Activated T-helper 9 cell treated with anti-CD3 and anti-CD28 coated beads, Interleukin-2, amount 50 U/mL, for 16 hours (primary cell): ENCODE data around the gene GNAZ.

Source experiments
- DNase-seq: peaks from one replicate; pipeline ENCODE4 v3.0.0-alpha.2; 2020; ENCODE audit warnings: low read depth

The GNAZ gene

DNA sequence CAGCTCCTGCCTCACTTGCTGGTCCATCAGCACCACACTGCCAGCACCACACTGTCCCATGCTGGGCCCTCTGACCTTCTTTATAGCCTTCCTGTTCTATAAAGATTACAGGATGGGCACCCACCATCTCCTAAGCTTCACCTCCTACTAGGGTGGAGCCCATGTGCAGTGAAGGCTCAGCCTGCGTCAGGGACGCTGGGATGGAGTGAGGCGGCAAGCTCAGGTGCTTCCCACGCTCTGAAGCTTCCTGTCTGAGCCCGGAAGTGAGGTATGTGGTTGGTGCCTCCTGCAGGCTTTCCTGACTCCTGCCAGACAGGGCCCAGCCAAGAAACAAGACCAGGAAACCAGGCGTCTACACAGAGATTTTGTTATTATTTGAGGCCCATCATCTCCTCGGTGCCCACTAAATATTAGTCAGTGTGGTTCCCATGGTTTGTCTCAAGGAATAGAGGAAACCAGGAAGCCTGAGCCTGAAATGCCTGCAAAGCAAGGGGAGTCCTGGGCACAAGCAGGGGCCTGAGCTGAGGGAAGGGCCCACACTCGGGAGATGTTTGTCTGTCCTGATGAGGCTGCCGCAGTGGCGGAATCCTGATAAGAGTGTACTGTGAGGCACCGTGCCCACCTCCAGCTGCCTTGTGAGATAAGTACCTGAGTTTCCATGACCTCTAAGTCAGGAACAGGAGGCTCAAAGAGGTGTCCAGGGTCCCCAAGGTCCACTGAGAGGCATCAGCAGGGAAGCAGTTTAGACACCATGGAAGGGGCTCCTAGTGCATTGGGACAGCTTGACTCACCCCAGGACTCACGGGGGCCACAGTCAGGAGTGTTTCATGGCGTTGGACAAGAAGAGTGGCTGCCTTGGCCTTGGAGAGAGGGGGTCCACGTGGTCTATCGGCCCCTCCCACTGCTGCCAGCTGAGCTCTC, 49.4 kb downstream of the GNAZ start:
- peak; percentile 37 for DNase-seq

DNA sequence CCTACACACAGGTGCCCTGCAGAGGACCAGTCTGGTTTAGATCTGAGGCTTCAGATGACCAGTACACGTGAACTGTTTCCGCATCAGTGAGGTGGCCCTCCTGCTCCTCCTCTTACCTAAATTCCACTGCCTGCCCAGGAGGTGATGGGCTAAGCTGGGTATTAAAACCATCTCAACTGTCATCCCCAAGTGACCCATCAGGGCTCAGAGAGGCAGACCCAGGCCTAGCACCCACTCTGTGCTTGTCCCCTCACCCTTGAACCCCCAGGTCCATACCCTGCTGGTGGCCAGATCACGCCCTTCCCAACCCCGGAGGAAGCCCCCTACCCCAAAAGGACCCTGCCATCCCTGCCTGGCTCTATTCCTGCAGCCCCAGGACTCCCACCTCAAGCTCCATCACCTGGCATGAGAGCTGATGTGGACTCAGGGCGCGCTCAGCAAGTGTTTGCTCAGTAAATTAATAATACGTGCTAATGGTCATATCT, 50.1 kb downstream of the GNAZ start:
- no peak for DNase-seq

DNA sequence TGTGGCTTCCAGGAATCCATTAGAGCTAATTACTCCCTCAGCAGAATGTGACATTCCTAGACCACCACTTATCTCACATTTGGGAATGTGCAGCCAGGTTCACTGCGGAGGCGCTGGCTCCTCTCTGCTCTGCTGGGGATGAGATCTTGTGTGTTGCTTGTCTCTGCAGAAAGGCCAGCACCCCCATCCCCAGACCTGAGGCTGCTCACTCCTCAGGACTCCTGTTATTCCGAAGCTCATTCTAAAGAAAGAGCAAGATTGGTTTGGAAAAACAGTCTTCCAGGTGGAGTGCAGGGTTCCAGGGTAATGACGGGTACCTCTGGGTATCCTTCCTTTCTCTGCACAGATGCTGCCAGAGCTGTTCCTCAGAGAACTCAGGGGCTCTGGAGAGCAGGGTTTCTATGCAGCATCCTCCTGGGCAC, 50.7 kb downstream of the GNAZ start:
- DNase-seq, result no peak

DNA sequence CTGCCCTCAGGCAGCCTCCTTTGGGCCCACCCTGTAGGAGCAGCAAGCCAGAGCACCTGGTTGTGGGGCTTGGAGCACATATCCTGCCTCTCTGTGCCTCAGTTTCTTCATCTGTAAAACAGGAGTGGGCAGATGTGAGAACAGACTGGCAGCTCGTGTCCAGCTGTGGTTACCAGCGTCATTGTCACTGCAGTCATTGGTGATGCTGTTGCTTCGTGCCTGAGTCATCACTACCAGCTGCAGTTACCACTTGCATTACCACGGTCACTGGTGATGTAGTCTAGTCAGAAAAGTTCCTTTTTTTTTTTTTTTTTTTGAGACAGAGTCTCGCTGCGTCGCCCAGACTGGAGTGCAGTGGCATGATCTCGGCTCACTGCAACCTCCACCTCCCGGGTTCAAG, 51.1 kb downstream of the GNAZ start:
- no peak for DNase-seq

DNA sequence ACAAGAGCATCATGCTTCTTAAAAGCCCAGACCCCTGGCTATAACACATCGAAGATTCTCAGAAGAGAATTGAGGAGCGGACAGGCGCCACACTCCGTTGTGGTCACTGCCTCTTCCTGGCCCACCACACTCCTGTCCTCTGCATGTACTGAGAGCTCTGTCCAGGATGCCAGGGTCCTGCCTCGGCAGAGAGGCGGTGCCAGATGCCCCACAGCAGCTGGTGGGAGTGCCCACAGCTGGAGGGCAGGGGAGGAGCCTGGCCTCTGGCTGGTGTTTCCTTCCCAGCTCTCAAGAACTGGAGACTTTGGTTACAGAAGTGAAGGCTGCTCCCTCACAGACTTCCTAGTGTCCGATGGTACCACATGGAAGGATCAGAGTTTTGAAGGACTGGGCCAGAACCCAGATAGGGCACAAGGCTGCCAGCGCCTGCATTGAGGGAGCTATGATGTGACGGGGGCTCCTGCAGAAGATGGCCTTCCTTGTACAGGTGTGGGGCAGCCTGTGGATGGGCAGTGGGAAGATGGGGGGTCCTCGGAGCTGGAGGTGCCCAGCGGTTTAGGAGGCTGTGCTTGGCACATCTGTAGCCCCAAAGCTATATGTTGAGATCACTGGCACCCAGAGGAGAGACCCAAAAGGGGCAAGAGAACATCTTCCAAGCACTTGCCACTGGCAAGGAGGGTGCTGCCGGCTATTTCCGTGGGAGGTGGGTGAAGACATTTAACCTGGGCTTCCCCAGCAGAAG, 52.1 kb downstream of the GNAZ start:
- no peak for DNase-seq

DNA sequence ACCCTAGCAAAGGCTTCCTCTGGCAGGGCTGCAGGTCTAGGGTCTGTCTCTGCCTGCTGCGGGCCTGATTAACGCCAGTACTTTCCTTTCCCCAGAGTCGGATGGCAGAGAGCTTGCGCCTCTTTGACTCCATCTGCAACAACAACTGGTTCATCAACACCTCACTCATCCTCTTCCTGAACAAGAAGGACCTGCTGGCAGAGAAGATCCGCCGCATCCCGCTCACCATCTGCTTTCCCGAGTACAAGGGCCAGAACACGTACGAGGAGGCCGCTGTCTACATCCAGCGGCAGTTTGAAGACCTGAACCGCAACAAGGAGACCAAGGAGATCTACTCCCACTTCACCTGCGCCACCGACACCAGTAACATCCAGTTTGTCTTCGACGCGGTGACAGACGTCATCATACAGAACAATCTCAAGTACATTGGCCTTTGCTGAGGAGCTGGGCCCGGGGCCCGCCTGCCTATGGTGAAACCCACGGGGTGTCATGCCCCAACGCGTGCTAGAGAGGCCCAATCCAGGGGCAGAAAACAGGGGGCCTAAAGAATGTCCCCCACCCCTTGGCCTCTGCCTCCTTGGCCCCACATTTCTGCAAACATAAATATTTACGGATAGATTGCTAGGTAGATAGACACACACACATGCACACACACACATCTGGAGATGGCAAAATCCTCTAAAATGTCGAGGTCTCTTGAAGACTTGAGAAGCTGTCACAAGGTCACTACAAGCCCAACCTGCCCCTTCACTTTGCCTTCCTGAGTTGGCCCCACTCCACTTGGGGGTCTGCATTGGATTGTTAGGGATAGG, 52.9 kb downstream of the GNAZ start:
- no peak for DNase-seq

DNA sequence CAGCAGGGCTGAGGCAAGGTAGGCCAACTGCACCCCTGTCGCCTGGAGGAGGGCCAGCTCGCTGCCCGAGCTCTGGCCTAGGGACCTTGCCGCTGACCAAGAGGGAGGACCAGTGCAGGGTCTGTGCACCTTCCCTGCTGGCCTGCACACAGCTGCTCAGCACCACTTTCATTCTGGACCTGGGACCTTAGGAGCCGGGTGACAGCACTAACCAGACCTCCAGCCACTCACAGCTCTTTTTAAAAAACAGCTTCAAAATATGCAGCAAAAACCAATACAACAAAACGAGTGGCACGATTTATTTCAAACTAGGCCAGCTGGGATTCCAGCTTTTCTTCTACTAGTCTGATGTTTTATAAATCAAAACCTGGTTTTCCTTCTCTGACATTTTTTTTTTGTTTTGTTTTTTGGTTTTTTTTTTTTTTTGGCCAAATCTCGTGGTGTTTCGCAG, 53.5 kb downstream of the GNAZ start:
- no peak for DNase-seq

DNA sequence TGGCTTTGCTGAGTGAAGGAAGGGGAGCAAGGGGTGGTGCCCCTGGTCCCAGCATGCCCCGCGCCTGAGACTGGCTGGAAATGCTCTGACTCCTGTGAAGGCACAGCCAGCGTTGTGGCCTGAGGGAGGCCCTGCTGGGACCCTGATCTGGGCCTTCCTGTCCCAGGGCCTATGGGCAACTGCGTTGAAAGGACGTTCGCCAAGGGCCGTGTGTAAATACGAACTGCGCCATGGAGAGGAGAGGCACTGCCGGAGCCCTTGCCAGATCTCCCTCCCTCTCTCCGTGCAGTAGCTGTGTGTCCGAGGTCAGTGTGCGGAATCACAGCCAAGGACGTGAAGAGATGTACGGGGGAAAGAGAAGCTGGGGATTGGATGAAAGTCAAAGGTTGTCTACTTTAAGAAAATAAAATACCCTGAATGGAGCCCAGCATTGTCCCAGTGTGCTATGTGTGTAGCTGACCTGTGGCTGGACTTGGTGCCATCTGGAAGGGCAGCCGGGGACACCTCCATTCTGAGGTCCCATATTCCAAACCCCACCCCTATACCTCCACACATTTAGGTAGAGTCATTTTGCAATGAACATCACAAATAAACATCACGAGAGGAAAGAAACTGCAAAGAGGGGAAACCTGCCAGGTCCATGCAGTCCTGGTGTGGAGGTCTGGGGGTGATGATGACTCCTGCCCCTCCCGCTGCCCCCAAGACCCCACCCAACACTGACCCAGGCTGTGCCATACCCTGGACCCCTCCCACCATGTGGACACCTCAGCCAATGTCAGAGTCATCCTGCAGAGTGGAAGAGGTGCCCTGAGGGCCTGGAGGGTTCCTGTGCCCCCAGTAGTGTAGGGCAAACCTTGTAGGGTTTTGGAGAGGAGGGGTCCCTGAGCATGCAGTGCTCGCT, 54.5 kb downstream of the GNAZ start:
- DNase-seq, result no peak

DNA sequence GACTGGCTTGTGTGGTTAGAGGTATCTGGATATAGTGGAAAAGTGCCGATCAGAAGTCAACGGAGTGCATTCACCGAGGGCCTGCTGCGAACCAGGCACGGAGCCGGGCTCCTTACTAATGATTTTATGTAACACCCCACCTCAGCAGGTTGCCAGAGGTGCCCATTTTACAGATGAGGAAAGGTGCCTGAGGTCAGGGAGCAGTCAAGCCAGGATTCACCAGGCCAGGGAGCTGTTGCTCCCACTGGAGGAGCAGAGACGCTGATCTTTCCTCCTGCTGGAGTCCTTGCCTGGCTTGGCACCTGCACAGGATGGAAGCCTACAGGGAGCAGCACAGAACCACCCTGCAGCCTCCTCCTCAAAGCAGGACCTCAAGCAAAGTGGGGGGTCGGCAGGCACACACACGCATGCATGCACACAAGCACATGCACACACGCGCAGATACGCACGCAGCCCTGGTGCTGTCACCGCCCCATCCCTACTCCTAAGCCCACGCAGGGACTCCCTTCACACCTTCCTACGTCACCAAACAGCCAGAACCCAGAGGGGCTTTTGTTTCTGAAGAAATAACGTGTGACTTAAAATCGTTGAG, 55.3 kb downstream of the GNAZ start:
- no peak for DNase-seq

DNA sequence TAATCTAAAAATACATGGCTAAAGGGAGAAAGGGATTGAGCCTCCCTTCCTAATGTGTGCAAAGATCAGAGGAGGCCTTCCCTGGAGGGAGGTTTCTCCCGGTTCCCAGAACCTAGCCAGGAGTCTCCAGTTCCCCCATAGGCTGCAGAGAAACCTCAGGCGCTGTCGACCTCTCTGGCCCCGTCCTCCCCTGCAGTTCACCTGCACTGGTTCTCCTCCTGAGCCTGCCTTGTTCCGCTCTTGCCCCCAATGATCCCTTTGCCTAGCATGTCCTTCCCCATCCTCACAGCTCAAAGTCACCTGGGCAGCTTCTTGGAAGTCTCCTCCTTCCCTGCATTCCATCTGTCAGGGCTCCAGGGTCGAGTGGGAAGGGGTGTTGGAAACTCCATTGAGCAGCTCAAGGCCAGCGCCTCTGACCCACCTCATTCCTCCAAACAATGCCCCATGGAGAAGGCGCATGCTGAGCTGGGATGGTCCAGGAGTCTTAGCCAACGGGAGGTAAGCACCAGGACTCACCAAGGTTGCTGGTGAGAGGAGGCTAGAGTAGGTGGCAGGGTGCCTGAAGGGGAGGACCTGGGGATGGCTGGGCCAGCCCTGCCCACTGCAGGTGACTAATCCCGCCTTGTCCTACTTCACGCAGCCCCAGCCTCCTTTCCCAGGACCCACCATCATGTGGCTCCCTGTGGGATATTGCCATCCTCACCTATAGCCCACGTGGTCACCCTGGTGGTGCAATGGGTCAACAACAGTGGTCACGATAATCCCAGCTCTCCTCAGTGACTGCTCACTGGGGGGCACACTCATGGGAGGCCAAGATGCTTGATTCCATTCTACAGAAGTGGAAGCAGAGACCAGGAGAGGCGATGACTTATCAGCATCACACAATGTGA, 56.1 kb downstream of the GNAZ start:
- DNase-seq, result no peak

DNA sequence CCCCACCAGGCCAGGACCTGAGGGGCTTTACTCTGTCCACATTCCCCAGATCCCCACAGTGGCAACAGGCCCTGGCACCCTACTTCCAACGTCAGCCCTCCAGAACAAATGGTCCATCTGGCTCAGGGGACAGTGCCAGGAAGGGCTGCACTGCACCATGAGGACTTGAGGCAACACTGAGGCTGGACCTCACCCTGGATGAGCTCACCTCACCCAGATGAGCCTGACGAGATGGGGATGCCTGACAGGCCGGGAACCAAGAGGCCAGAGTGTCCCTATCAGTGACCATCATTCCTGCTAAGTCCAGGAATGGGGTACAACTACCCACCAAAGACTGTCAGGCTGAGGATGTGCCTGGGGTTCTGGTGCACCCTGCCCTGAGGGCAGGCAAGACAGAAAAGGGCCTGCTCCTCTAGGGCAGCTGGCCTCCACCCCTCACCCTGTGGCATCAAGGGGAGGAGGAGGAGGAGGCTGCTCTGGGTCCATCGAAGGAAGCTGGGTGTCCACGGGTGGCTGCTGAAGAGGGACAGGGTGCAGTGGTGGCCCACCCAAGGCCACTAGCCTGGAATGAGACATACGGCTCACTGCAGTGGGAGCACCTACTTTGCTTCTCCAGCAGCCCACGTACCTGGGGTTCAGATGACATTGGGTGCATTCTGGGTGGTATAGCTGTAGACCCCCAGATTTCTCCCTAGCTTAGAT, 56.9 kb downstream of the GNAZ start:
- DNase-seq, result no peak

DNA sequence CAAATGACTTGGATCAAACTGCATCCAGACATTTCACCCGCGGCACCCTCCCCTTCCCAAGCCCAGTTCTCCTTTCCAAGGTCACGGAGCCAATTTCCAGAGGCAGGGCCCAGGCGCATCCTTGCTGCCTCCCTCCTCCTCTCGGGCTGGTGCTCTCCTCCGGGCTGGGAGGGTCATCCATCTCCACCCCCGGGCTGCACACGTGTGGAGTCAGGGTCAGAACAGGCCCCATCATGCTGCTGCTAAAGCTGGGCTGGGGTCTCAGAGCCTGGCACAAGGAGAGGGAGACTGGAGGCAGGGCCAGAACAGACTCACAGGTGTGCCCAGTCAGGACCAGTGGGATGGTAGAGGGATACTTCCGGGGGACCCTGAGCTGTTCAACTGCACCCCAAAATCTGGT, 57.5 kb downstream of the GNAZ start:
- no peak for DNase-seq

DNA sequence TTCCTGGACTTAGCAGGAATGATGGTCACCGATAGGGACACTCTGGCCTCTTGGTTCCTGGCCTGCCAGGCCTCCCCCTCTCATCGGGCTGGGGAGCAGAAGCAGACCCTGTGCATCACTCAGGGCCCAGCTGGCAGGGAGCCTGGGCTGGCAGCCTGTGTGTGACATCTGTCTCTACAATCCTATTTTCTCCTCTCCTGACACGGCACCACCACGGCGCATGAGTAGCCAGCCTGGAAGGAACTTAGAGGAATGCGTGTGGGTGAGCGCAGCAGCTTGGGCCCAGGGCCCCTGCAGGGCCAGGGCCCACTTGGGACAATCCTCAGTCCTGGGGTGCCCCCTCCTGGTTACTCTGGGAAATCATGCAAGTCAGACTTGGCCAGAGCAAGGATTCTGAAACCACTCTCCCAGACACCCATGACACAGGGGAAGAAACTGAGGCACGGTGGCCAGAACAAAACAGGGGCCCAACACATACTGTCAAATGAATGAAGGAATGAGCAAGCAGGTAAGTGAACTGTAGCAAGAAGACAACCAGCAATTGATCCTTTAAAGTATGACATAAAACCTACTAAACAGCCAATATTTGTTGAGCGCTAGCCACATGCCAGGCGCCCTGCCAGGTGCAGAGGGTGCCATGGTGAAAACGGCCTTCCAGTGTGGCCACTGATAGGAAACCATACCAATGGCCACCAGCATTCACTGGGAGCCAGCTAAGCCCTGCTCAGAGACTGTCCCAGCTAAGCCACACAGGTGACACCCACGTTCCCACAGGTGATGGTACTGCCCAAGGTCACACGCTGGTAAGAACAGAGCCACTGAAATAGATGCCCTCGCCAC, 58.2 kb downstream of the GNAZ start:
- peak; percentile 42 for DNase-seq

DNA sequence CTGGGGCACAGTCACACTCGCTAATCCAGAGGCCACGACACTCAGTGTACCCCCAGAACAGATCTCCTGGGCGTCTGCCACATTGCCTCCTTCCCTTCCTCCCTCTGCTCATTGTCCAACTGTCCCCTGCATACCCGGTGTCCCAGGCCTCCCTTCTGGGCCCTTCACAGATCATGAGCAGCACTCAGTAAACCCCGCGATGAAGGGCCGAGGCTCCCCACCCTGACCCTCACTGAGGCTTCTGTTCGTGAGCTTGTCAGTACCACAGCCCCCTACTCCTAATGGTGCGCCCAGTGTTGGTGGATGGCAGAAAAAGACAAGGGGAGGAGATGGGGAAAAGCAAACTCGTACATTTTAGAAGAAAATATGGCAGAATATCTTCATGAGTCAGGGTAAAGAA, 58.8 kb downstream of the GNAZ start:
- DNase-seq, result no peak

DNA sequence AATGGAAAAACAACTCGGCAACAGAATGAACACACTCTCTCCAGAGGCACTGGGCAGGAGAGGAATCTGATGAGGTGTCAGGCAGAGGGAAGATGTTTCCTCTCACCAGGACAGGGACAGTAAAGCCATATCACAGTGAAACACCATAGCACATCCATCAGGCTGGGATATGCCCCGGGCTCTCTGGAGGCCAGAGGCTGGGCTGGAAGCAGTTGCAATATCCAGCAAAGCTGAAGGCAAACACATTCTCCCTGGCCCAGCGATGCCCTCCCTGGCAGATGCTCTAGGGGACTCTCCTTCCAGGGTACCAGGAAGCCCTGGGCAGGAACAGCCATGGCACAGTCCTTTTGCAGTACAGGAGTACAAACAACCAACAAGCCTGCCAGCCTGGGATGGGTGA, 60.4 kb downstream of the GNAZ start:
- DNase-seq, result no peak

DNA sequence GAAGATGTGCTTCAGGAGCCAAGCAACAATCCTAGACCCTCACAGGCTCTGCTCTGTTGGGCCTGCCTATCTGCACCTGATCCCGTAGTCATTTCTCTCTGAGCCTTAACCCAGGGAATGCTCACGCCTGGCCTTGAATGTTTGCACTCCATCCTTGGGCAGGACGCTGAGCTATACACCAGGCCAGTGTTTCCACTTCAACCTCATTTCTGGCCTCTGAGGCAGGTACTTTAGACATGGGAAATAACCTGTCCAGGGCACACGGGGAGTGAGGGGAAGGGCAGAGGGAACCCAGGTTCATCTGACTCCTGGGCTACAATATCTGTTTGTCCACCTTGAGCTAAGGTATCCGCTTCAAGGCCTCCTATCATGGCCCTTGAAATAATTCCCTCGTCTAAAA, 61.6 kb downstream of the GNAZ start:
- no peak for DNase-seq

DNA sequence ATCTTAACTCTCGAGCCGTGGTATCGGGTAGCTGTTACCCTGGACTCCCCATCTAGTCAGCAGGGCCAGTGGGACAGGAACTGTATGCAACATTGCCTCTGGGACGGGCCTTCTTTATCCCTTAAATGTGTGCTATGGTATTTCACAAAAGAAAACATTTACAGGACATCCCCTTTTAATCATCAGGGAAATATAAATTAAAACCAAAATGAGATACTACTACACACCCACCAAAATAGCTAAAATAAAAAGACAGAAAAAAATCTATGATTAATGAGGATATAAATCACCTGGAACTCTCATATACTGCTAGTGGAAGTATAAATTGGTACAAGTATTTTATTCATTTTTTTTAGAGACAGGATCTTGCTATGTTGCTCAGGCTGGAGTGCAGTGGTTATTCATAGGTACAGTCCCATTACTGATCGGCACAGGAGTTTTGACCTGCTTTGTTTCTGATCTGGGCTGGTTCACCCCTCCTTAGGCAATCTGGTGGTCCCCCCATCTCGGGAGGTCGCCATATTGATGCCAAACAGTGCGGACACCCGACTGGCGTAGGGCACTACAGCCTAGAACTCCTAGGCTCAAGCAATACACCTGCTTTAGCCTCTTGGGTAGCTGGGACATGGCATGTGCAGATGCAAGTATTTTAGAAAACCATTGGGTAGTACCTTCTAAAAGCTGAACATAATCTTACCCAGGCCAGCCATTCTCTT, 62.2 kb downstream of the GNAZ start:
- DNase-seq, result no peak

DNA sequence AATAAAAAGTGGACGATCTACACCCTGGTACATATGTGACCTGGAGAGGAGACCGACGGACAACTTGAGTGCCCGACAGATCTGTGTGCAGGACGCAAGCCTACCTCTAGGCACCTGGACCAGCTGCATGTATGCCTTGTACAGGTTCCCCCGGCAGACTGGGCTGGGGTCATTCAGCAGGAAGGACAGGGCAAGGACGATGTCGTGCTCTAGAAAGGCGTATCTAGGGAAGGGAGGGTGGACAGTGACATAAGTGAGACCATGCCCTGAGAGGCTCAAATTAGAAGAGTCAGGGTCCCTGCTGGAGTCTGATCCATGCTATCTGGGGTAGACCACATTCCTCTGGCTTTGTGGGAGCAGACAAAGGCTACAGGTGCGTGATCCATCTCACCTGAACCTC, 63.6 kb downstream of the GNAZ start:
- no peak for DNase-seq
